Forelimb muscle (tissue), 1 donor: Measurements from ENCODE around the gene SERPINB10. TPM values are rescaled to one million over a fixed set of nuclear protein-coding genes. Genes with fewer than 3 reads are reported as not detected.

Experiments used
- DNase-seq: peaks from one replicate; pipeline ENCODE4 v3.0.0-alpha.2; 2013; ENCODE audit warnings: low read depth
- polyA plus RNA-seq: library from polyadenylated mRNA; unstranded; fragments of 120-200 nt; gene quantifications from one replicate; pipeline ENCODE4 v1.2.1, GENCODE V29; 2013; ENCODE audit not compliant: insufficient read length

Gene SERPINB10
- polyA plus RNA-seq, 1 donor = 0.27 TPM

GRCh38 chr18:63947051-63947790, 39.5 kb downstream of the SERPINB10 start:
- DNase-seq = no peak

GRCh38 chr18:63949068-63949737, 41.4 kb downstream of the SERPINB10 start, which contains the start of gene HMSD:
TSS of gene HMSD (plus strand) at chr18:63949301. CDS start at chr18:63953456, 4,155 bp downstream.
- no peak for DNase-seq

GRCh38 chr18:63951302-63951705, 43.5 kb downstream of the SERPINB10 start:
- no peak for DNase-seq

- DNase-seq = no peak
Measured at GRCh38 chr18:63953811-63954210, 46.1 kb downstream of the SERPINB10 start.

- DNase-seq = no peak
Measured at GRCh38 chr18:63956755-63957154, 49.0 kb downstream of the SERPINB10 start.

- DNase-seq = no peak
Measured at GRCh38 chr18:63960891-63961290, 53.1 kb downstream of the SERPINB10 start.

- no peak for DNase-seq
Measured at GRCh38 chr18:63961435-63961980, 53.8 kb downstream of the SERPINB10 start.

- no peak for DNase-seq
Measured at GRCh38 chr18:63962137-63962536, 54.4 kb downstream of the SERPINB10 start.

GRCh38 chr18:63963615-63964256, 56.0 kb downstream of the SERPINB10 start:
- no peak for DNase-seq

GRCh38 chr18:63964908-63965307, 57.1 kb downstream of the SERPINB10 start:
- no peak for DNase-seq

- no peak for DNase-seq
Measured at GRCh38 chr18:63965716-63966330, 58.1 kb downstream of the SERPINB10 start.

GRCh38 chr18:63969942-63970808, 62.4 kb downstream of the SERPINB10 start, which contains the start of gene SERPINB8:
TSS of gene SERPINB8 (plus strand) at chr18:63970081. CDS start at chr18:63978309, 8,228 bp downstream.
- DNase-seq = peak; percentile 52

GRCh38 chr18:63970809-63971205, 63.0 kb downstream of the SERPINB10 start:
- no peak for DNase-seq

GRCh38 chr18:63971320-63972001, 63.7 kb downstream of the SERPINB10 start:
- no peak for DNase-seq

GRCh38 chr18:63972002-63972376, 64.2 kb downstream of the SERPINB10 start:
- no peak for DNase-seq

- DNase-seq = no peak
Measured at GRCh38 chr18:63974991-63975390, 67.2 kb downstream of the SERPINB10 start.

GRCh38 chr18:63975628-63976027, 67.9 kb downstream of the SERPINB10 start:
- DNase-seq = no peak

GRCh38 chr18:63977040-63977439, 69.3 kb downstream of the SERPINB10 start:
- no peak for DNase-seq

- DNase-seq = no peak
Measured at GRCh38 chr18:63979409-63979920, 71.7 kb downstream of the SERPINB10 start.

GRCh38 chr18:63980027-63980426, 72.3 kb downstream of the SERPINB10 start:
- no peak for DNase-seq
